GM12891 (cell line): Measurements from ENCODE around the gene BRAF.

Experiments
- PAX5 ChIP-seq: IDR thresholded peaks from 2 replicates; pipeline ENCODE4 v1.6.1; 2011; ENCODE audit warnings: low read length, moderate library complexity, mild to moderate bottlenecking; ENCODE audit not compliant: insufficient read depth, severe bottlenecking
- POLR2A ChIP-seq: IDR thresholded peaks from 2 replicates; pipeline ENCODE4 v1.6.1; 2011; ENCODE audit warnings: low read depth, low read length, control low read depth

- TF ChIP-seq POLR2A, result no peak
- no peak for TF ChIP-seq PAX5
Observed at GRCh38 chr7:140898786-140899536, 25.8 kb downstream of the BRAF start.
